Left ventricle myocardium inferior (tissue), 1 donor: ENCODE measurements around the gene DENND5A. TPM values are rescaled to one million over a fixed set of nuclear protein-coding genes. Genes with fewer than 3 reads are reported as not detected.
A peak's percentile ranks its signal among the peaks of the same experiment; 100 is the strongest.

Experiments used
- DNase-seq: peaks from one replicate; pipeline ENCODE4 v3.0.0-alpha.2; 2020
- H3K27ac ChIP-seq: fragments of 200-600 bp; replicated peaks from 2 replicates; pipeline ENCODE4 v1.8.0; 2021
- H3K27me3 ChIP-seq: fragments of 200-600 bp; 2 replicates; pipeline ENCODE4 v1.8.0; 2021; ENCODE audit warnings: low read depth
- H3K36me3 ChIP-seq: fragments of 200-600 bp; 2 replicates; pipeline ENCODE4 v1.8.0; 2021
- H3K4me1 ChIP-seq: fragments of 200-600 bp; 2 replicates; pipeline ENCODE4 v1.8.0; 2021
- H3K4me3 ChIP-seq: fragments of 200-600 bp; 2 replicates; pipeline ENCODE4 v1.8.0; 2021; ENCODE audit warnings: mild to moderate bottlenecking, moderate library complexity
- H3K9me3 ChIP-seq: fragments of 200-600 bp; replicated peaks from 2 replicates; pipeline ENCODE4 v1.8.0; 2021
- intact Hi-C: fragments of 100-400 bp; cut with micrococcal nuclease; formaldehyde crosslinking; loops from one replicate; pipeline ENCODE4 v1.11.0; 2022
- total RNA-seq: library from RNA; stranded (reverse); fragmentation: NEBNext Ultra II Directional; extraction: Animal tissue kit (Norgen Biotek cat#: 25700); gene quantifications from one replicate; pipeline ENCODE4 v1.2.1, GENCODE V29; 2021
- TF ChIP-seq, protein P1 (sequence below): fragments of 200-600 bp; IDR thresholded peaks from 2 replicates; pipeline ENCODE4 v1.8.0; 2021; ENCODE audit warnings: antibody characterized with exemption, mild to moderate bottlenecking, borderline replicate concordance
- donor health status: DM: no; HTN: yes; CAD: no; lungs with severe emphysema.

Gene DENND5A
- total RNA-seq, 1 donor from 2014 or later: 117 TPM

DNA sequence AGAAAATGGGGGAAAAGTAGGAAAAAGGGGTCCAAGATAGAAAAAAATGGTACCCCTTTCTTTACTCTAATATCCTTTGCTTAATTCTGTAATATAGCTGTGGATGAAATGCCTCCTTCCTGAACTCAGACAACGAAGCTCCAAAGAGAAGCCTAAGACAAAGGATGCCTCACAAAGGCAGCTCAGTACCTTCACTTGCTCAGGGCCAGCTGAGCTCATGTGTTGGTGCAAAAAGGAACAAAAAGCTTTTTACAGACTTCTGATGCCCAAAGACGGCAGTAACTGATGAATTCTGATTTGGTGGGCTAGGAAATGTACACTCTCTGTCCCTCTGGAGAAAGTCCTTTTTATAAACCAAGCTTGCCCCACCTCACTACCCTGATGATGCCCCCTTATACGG, 77.5 kb downstream of the DENND5A start:
- DNase-seq: no peak
- H3K27ac ChIP-seq: no peak overlapping the region
- no peaks in the 10 kb centered on the region for H3K9me3 ChIP-seq
- no peaks in the 10 kb centered on the region for H3K27me3 ChIP-seq
- intact Hi-C loops: no loop called here
- H3K36me3 ChIP-seq: peaks cover 53% of the 10 kb centered on the region
- TF ChIP-seq, protein P1, sequence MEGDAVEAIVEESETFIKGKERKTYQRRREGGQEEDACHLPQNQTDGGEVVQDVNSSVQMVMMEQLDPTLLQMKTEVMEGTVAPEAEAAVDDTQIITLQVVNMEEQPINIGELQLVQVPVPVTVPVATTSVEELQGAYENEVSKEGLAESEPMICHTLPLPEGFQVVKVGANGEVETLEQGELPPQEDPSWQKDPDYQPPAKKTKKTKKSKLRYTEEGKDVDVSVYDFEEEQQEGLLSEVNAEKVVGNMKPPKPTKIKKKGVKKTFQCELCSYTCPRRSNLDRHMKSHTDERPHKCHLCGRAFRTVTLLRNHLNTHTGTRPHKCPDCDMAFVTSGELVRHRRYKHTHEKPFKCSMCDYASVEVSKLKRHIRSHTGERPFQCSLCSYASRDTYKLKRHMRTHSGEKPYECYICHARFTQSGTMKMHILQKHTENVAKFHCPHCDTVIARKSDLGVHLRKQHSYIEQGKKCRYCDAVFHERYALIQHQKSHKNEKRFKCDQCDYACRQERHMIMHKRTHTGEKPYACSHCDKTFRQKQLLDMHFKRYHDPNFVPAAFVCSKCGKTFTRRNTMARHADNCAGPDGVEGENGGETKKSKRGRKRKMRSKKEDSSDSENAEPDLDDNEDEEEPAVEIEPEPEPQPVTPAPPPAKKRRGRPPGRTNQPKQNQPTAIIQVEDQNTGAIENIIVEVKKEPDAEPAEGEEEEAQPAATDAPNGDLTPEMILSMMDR: no peak
- peaks cover 11% of the 10 kb centered on the region for H3K4me1 ChIP-seq
- H3K4me3 ChIP-seq: no peak overlapping the region

DNA sequence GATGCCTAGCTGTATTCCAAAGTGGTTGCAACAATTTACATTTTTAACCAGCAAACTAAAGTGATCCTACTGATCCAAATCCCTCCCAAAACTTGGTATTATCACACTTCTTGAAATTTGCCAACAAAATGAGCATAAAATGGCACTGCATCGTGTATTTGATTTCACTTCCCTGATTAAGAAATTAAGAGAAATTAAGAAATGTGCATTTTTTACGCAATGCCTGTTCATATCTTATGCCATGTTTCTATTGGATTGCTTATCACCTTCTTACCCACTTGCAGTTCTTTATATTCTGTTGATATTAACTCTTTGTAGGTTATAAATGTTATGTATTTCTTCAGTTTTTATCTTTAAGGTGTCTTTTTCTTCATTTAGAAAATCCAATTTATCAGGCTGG, 80.6 kb downstream of the DENND5A start:
- no peaks in the 10 kb centered on the region for H3K27me3 ChIP-seq
- H3K9me3 ChIP-seq: no peaks in the 10 kb centered on the region
- DNase-seq: no peak
- H3K4me3 ChIP-seq: no peak overlapping the region
- intact Hi-C loops: no loop called here
- TF ChIP-seq, protein P1: no peak
- no peak overlapping the region for H3K27ac ChIP-seq
- H3K4me1 ChIP-seq: peaks cover 25% of the 10 kb centered on the region
- peaks cover 39% of the 10 kb centered on the region for H3K36me3 ChIP-seq

- peaks cover 45% of the 10 kb centered on the region for H3K36me3 ChIP-seq
- no peaks in the 10 kb centered on the region for H3K9me3 ChIP-seq
- peaks cover 14% of the 10 kb centered on the region for H3K4me1 ChIP-seq
- TF ChIP-seq, protein P1: no peak
- intact Hi-C loops: no loop called here
- no peak for DNase-seq
- no peak overlapping the region for H3K4me3 ChIP-seq
- no peak overlapping the region for H3K27ac ChIP-seq
- no peaks in the 10 kb centered on the region for H3K27me3 ChIP-seq
Observed at GRCh38 chr11:9182180-9182871, 82.8 kb downstream of the DENND5A start.

DNA sequence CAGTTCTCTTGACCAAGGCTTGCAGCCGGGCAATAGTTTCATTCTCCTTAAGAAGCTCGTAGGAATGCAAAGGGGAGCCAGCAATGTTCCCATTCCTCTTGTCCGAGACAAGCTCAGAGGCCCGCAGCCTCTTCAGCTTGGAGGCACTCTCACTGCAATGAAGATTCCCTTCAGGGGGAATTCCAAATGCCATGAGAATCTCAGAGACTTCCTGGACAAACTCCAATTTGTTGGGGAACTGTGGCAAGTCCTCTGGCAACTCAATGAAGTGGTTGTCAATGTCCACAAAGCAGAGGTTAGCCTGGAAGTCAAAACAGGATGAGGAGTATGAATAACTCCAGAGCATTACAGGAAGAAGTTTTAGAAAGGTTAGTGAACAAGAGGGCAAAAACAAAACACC, 84.4 kb downstream of the DENND5A start:
- Histone ChIP-seq H3K27ac (peak overlapping the region; percentile 28), H3K4me1 (peaks cover 14% of the 10 kb centered on the region), H3K4me3 (no peak overlapping the region), H3K36me3 (peaks cover 47% of the 10 kb centered on the region), H3K27me3 (no peaks in the 10 kb centered on the region), H3K9me3 (no peaks in the 10 kb centered on the region)
- DNase-seq: no peak
- intact Hi-C loops: no loop called here
- TF ChIP-seq, protein P1: no peak

DNA sequence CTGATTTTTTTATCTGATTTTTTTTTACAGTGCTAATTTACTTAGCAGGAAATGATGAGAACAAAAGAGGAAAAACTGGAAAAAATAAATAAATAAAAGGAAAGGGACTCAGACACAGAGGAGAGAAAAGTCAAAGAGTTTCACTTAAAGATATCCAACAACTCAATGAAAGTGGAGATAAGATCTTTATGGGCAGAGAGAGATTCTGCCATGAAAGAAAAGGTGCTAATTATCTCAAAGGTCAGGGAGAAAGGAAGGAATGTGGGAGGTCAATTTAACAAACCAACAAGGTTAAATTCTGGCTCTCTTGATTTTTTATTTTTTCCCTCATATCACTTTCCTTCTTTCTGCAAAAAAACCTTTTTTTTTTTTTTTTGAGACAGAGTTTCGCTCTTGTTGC, 86.0 kb downstream of the DENND5A start:
- Histone ChIP-seq H3K4me1 (peaks cover 14% of the 10 kb centered on the region), H3K27ac (no peak overlapping the region), H3K4me3 (no peak overlapping the region), H3K9me3 (no peaks in the 10 kb centered on the region), H3K27me3 (no peaks in the 10 kb centered on the region), H3K36me3 (peaks cover 47% of the 10 kb centered on the region)
- intact Hi-C loops: no loop called here
- TF ChIP-seq, protein P1: no peak
- DNase-seq: no peak
